Skin of body (tissue), 2 donors: Measurements from ENCODE around the gene PRDM12. TPM values are rescaled to one million over a fixed set of nuclear protein-coding genes. Genes with fewer than 3 reads are reported as not detected.

ENCODE experiments used
- DNase-seq: peaks from one replicate; lab custom pipeline; 2025; lab: John Stamatoyannopoulos, UW
- total RNA-seq: library from RNA; depleted of rRNA; stranded (reverse); fragments of >200 nt; gene quantifications from one replicate; pipeline ENCODE4 v1.2.3, GENCODE V29; 2014

Gene PRDM12
- total RNA-seq, 1 donor from 2014 or later: not detected

DNA sequence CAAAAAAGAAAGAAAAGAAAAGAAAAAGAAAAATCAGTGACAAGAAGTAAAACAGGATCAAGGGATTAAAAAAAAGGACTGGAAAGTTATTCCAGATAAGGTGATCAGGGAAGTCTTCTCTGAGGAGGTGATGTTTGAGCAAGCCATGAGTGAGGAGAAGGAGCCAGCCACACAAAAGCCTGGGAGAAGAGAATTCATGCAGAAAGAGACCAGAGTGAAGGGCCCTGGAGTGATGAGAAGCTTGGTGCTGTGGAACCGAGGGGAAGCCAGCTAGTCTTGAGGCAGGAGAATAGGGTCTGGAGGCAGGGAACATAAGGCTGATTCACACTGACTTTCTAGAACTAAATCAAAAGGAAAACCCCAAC, 25.2 kb downstream of the PRDM12 start:
- no peak for DNase-seq

GRCh38 chr9:130689937-130690700, 25.7 kb downstream of the PRDM12 start:
- peak; percentile 45 for DNase-seq

DNA sequence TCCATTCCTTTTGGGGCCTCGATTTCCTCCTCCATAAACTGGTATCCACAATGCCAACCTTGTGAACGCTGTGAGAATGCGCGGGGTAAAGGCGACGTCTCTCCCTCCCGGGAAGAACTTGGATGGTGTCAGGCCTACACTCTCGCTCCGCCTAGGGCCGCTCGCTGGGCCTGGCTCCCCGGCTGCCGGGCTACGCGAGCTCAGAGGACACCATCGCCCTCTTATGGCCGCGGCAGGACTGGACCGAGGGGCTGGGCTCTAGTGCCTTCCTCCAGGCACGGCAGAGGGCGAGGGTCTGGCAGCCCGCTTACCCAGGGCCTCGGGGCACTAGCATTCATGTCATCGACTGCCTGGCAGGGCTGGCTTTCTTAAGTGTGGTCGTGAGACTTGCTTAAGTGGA, 27.9 kb downstream of the PRDM12 start:
- no peak for DNase-seq

- DNase-seq: no peak
These were observed 28.7 kb downstream of the PRDM12 start for GRCh38 chr9:130693101-130693425.

GRCh38 chr9:130693426-130694191, 29.2 kb downstream of the PRDM12 start, which contains the start of gene EXOSC2:
EXOSC2 (plus strand) TSS chr9:130693780; CDS start chr9:130693792, 12 bp downstream.
- DNase-seq: peak; percentile 97

GRCh38 chr9:130694205-130694604, 29.8 kb downstream of the PRDM12 start:
- DNase-seq: no peak

DNA sequence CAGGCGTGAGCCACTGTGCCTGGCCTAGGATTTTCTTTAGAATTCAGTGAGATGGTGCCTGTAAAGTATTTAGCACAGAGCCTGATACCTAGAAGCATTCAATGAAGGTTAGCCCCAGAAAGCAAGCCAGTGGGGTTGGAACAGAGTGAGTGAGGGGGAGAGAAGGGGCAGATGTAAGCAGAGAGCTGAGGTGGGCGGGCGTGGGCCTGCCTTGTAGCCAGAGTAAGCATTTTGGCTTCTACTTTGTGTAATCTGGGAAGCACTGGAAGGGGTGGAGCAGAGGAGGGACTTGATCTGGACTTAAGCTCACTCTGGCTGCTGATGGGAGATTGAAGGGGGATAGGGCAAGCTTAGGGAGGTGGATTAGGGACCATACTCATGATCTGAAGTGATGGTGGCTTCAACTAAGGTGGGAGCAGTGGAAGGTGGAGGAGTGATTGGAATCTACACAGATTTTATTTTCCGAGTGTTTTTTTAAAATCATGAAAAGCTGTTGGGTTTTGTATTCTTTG, 31.8 kb downstream of the PRDM12 start:
- no peak for DNase-seq

DNA sequence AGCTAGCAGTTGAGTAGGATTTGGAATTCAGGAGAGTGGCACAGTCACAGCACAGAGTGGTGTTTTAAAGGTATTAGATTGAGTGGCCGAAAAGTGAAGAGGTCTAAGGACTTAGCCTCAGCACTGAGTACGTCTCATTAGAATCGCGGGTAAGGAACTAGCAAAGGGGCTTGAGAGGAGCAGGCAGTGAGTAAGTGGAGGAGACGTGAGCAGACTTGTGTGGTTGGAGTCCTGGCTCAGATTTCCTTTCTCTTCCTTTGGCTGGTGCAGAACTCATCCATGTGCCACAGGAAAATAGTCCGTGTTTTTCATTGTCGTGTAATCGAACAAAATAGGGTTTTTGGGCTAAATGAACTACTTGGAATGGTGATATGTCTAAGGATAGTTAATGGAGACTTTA, 32.6 kb downstream of the PRDM12 start:
- DNase-seq: no peak

- no peak for DNase-seq
These were observed 34.1 kb downstream of the PRDM12 start for GRCh38 chr9:130698514-130698913.

DNA sequence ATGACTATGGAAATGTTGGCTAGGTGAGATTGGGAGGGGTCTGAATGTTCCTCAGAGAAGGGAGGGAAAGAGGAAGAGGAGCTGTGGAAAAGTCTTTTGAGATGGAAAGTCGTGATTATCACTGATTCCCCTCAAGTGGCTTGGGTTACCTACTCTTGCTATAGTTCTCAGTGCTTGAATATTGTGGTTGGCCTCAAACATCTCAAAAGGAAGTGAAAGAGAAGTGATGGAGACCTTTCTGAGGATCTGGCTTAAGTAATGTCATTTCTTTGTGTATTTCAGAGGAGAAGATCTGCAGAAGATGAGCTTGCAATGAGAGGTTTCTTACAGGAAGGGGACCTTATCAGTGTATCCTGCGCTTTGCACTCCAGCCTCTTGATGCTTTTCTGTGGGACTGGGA, 34.7 kb downstream of the PRDM12 start:
- DNase-seq: no peak

DNA sequence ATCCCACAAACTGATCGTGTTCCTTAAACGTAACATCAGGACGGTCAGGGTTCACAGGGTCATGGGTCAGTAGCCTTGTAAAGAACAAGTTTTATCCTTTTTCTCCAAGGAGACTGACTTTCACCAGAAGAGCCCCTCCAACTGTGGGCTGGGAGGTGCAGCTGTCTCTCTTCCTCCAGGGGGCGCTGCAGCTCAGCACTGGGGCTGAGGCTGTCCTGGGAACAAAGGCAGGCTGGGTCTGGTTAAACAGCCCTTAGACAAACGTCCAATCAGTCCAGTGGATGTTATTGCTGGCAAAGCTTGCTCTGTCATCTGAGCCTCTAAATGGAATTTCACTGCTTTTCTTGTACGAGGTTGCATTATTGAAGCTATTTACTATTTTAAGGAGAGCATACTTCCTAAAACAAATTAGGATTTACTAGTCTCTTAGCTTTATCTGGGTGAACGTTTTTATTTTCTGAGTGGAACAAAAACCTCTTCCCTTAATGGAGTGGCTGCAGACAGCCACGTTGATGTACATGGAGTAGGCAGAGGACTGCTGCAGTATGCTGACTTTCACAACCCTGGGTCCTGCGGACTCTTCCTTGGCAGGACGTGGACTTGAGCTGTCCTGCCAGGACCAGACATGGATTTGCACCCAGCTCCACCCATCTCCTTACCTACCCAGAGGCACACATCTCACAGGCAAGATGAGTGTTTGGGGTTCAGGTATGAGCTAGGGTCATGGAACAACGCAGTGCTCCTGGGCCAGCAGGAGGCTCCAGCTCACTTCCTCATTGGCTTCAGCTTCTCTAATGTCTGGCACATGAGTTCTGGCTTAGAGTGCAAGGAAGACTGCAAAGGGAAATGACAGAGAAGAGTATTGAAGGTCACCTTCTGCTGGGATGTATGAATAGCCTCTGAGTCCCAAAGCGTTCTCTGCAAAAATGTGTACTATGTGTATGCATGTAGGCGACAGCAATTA, 36.9 kb downstream of the PRDM12 start:
- DNase-seq: no peak

DNA sequence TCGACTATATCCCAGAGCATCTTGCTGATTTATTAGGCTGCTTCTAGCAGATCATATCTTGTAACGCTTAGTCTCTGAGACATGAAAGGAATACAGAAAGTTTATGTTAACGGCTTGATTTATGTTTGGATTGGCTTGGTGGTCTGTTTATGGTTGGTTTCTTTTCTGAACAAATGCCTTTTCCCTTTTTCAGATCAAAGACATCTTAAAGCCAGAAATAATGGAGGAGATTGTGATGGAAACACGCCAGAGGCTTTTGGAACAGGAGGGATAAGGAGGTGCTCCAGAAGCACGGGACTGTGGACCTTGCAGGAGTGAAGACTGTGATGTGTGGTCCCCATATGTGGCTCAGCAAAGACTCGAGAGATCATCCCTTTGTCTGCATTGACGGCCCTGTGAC, 39.1 kb downstream of the PRDM12 start:
- no peak for DNase-seq

- no peak for DNase-seq
These were observed 43.0 kb downstream of the PRDM12 start for GRCh38 chr9:130707225-130707976.

DNA sequence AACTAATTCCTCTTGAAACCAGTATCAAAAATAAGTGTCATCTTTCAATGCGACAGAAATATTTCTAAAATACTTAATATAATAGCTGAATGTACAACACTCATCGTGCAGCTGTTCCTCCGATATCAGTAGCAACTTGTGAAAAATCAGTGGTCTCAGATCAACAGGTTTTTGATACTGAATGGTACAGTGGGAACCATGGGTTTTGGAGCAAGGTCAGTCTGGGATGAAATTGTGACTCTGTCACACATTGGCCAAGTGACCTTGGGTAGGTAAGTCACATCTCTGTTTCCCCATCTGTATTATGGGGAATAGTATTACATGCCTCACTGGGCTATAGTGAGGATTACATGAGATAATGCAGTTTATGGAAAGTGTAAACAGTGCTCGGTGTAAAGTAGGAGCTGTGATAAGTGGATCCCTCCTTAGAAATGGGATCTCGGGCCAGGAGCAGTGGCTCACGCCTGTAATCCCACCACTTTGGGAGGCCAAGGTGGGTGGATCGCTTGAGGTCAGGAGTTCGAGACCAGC, 46.5 kb downstream of the PRDM12 start:
- no peak for DNase-seq

- no peak for DNase-seq
These were observed 47.1 kb downstream of the PRDM12 start for GRCh38 chr9:130711469-130711868.

DNA sequence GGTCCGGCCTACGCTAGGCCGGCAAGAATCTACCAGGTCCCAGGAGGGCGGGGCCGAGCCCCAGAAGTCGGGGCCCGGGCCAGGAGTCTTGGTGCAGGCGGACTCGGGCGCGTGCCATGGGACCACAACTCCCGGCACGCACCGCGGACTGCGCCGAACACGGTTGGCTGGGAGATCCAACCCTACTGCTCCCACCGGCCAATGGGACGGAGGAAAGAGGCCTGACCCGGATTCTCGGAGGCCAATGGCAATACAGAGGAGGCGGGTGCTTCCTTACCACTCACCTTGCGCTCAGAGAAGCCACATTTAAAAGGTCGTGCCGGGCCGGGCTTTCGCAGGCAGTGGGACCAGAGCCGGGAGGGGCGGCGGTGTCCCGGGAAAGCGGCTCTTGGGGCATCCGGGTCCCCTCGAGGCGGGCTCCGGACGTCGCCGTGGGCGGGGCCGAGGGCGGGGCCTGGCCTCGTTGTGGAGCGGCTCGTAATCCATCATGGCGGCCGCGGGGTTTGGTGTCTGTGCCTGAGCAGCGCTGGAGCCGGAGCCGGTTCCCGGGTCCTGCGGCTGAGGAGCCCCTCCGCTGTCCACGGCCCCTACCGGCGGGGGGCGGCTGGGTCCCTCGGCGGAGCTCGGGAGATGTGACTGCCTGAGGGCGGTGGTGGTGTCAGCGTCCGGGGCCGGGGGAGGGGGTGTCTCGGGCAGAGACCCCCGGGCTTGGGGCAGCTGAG, 48.3 kb downstream of the PRDM12 start:
- peak; percentile 92 for DNase-seq

DNA sequence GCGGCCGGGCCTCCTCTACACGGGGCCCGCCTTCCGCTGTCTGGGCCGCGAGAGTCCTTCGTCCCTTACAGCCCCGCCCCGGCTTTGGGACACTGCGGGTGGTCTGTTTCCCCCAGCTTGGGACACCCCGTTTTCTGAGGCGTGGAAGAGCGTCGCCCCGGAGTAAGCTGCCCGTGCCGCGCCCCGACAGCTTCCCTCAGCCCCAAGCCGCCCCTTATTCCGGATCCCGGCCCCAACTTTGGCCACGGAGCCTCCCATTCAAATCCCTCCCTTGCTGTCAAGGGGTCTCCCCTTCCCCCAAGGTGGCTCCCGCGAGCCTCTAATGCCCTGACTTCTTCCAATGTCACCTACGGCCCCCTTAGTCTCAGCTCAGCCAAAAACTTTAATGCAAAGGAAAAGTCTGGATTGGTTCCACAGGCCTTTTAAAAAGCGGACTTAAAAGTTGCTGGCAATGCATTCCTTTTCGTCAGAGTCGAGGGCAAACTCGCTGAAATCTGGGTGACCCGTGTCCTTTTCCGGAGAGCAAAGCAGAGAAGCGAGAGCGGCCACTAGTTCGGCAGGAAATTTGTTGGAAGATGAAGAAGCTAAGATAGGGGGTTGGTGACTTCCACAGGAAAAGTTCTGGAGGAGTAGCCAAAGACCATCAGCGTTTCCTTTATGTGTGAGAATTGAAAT, 49.0 kb downstream of the PRDM12 start:
- DNase-seq: no peak

GRCh38 chr9:130714586-130715110, 50.3 kb downstream of the PRDM12 start:
- no peak for DNase-seq

- no peak for DNase-seq
These were observed 50.9 kb downstream of the PRDM12 start for GRCh38 chr9:130715270-130715669.
